Tibial artery (tissue), 4 donors: ENCODE data around the gene CAPN5.
A peak's percentile ranks its signal among the peaks of the same experiment; 100 is the strongest.

Experiments
- DNase-seq, 2 donors: peaks; one replicate each; pipeline ENCODE4 v3.0.0-alpha.2; 2019
- H3K27ac ChIP-seq, 2 donors: fragments of 200-600 bp; sonication (generic) in 1 of 2; 1 replicate in 1 of 2; 2 replicates in 1 of 2; pipeline ENCODE4 v1.5.1; 2018 to 2019; ENCODE audit warnings: mild to moderate bottlenecking in 1 of 2
- H3K27me3 ChIP-seq, 2 donors: fragments of 200-600 bp; sonication (generic) in 1 of 2; one replicate each; pipeline versions ENCODE4 v1.5.1 to v1.6.0; 2016 to 2019
- H3K36me3 ChIP-seq, 3 donors: fragments of 200-600 bp; sonication (generic) in 2 of 3; one replicate each; pipeline ENCODE4 v1.5.1; 2016 to 2019; ENCODE audit warnings: mild to moderate bottlenecking in 2 of 3
- H3K4me1 ChIP-seq, 4 donors: fragments of 200-600 bp; sonication (generic) in 2 of 4; 1 replicate in 3 of 4; 2 replicates in 1 of 4; pipeline ENCODE4 v1.5.1; 2016 to 2019
- H3K4me3 ChIP-seq, 2 donors: fragments of 200-600 bp; sonication (generic) in 1 of 2; 1 replicate in 1 of 2; 2 replicates in 1 of 2; pipeline ENCODE4 v1.5.1; 2018 to 2019; ENCODE audit warnings: mild to moderate bottlenecking in 2 of 2
- H3K9me3 ChIP-seq, 3 donors: fragments of 200-600 bp; sonication (generic) in 1 of 3; one replicate each; pipeline ENCODE4 v1.5.1; 2016 to 2019
- intact Hi-C: fragments of 100-400 bp; cut with DNase I; formaldehyde crosslinking; loops from one replicate; pipeline ENCODE4 v1.15.0; 2023; ENCODE audit warnings: low total_unique reads
- TF ChIP-seq, protein P1 (sequence below), 2 experiments: fragments of 200-600 bp in 1 of 2; fragments of 450-650 bp in 1 of 2; IDR thresholded peaks; one replicate each; pipeline ENCODE4 v1.5.1; 2017 to 2019; ENCODE audit warnings: antibody characterized with exemption in 2 of 2, mild to moderate bottlenecking in 1 of 2, moderate library complexity in 1 of 2

Gene CAPN5

GRCh38 chr11:77124488-77124887, 57.7 kb downstream of the CAPN5 start:
- Histone ChIP-seq H3K4me1 (peaks cover 0 to 22% (median 18%) of the 10 kb centered on the region in 4 donors), H3K4me3 (no peak overlapping the region), H3K36me3 (peaks cover 0 to 47% (median 27%) of the 10 kb centered on the region in 3 donors), H3K9me3 (no peaks in the 10 kb centered on the region), H3K27me3 (no peaks in the 10 kb centered on the region), H3K27ac (no peak overlapping the region)
- intact Hi-C loops: no loop called here
- TF ChIP-seq, protein P1, sequence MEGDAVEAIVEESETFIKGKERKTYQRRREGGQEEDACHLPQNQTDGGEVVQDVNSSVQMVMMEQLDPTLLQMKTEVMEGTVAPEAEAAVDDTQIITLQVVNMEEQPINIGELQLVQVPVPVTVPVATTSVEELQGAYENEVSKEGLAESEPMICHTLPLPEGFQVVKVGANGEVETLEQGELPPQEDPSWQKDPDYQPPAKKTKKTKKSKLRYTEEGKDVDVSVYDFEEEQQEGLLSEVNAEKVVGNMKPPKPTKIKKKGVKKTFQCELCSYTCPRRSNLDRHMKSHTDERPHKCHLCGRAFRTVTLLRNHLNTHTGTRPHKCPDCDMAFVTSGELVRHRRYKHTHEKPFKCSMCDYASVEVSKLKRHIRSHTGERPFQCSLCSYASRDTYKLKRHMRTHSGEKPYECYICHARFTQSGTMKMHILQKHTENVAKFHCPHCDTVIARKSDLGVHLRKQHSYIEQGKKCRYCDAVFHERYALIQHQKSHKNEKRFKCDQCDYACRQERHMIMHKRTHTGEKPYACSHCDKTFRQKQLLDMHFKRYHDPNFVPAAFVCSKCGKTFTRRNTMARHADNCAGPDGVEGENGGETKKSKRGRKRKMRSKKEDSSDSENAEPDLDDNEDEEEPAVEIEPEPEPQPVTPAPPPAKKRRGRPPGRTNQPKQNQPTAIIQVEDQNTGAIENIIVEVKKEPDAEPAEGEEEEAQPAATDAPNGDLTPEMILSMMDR (IDR thresholded peaks at IDR 0.05): no peak
- no peak for DNase-seq

- no peak overlapping the region for H3K27ac ChIP-seq
- H3K9me3 ChIP-seq: no peaks in the 10 kb centered on the region
- no peak for DNase-seq
- intact Hi-C loops: loop anchor here (5.0 kb wide), 1 partner anchor 422 kb away; no protein-coding TSS in a partner anchor
- H3K36me3 ChIP-seq: peaks cover 0 to 39% (median 27%) of the 10 kb centered on the region in 3 donors
- no peaks in the 10 kb centered on the region for H3K27me3 ChIP-seq
- TF ChIP-seq, protein P1 (IDR thresholded peaks at IDR 0.05): no peak
- peaks cover 0 to 27% (median 19%) of the 10 kb centered on the region in 4 donors for H3K4me1 ChIP-seq
- no peak overlapping the region for H3K4me3 ChIP-seq
These were observed 58.4 kb downstream of the CAPN5 start for GRCh38 chr11:77125191-77125590.

GRCh38 chr11:77125695-77126094, 58.9 kb downstream of the CAPN5 start:
- TF ChIP-seq, protein P1 (IDR thresholded peaks at IDR 0.05): no peak
- Histone ChIP-seq H3K9me3 (no peaks in the 10 kb centered on the region), H3K27me3 (no peaks in the 10 kb centered on the region), H3K4me3 (no peak overlapping the region), H3K4me1 (peaks cover 0 to 32% (median 23%) of the 10 kb centered on the region in 4 donors), H3K36me3 (peaks cover 0 to 34% (median 24%) of the 10 kb centered on the region in 3 donors), H3K27ac (no peak overlapping the region)
- intact Hi-C loops: loop anchor here (2.0 to 5.0 kb wide), 2 partner anchors 63 to 422 kb away; no protein-coding TSS in a partner anchor
- no peak for DNase-seq

GRCh38 chr11:77126156-77126775, 59.5 kb downstream of the CAPN5 start:
- H3K36me3 ChIP-seq: peaks cover 0 to 29% (median 18%) of the 10 kb centered on the region in 3 donors
- TF ChIP-seq, protein P1 (IDR thresholded peaks at IDR 0.05): no peak
- H3K4me3 ChIP-seq: no peak overlapping the region
- no peaks in the 10 kb centered on the region for H3K27me3 ChIP-seq
- H3K27ac ChIP-seq: no peak overlapping the region
- intact Hi-C loops: loop anchor here (2.0 to 5.0 kb wide), 2 partner anchors 63 to 421 kb away; no protein-coding TSS in a partner anchor
- H3K4me1 ChIP-seq: peaks cover 0 to 38% (median 29%) of the 10 kb centered on the region in 4 donors
- no peaks in the 10 kb centered on the region for H3K9me3 ChIP-seq
- DNase-seq: no peak

DNA sequence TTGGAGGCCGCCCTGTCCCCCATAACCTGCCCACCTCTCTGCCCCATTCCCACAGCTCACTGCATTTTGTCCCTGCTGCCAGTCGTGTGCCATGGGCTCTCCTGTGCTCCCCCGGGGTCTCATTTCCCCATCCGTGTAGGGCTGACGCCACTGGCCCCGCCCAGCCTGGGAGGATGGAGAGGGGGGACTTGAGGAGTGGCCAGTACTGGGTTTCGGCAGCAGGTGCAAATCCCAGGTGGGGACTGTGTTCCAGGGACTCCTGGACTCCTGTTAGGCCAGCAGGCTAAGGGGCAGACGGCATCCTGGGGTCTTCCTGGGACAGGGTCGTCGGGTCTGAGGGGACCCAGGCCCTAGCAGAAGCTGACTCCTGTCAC, 60.1 kb downstream of the CAPN5 start:
- intact Hi-C loops: loop anchor here (2.0 to 5.0 kb wide), 2 partner anchors 62 to 420 kb away; no protein-coding TSS in a partner anchor
- Histone ChIP-seq H3K9me3 (no peaks in the 10 kb centered on the region), H3K4me3 (peak overlapping the region; percentile 34 to 52), H3K36me3 (peaks cover 0 to 23% (median 15%) of the 10 kb centered on the region in 3 donors), H3K27me3 (no peaks in the 10 kb centered on the region), H3K27ac (no peak overlapping the region), H3K4me1 (peaks cover 0 to 42% (median 34%) of the 10 kb centered on the region in 4 donors)
- TF ChIP-seq, protein P1 (IDR thresholded peaks at IDR 0.05): no peak
- DNase-seq: no peak
